Ascending aorta (tissue), 2 donors: ENCODE results near the gene GPR62. TPM values are rescaled to one million over a fixed set of nuclear protein-coding genes. Genes with fewer than 3 reads are reported as not detected.

Experiments used
- DNase-seq, 2 donors: peaks; one replicate each; pipeline ENCODE4 v3.0.0-alpha.2; 2019; ENCODE audit warnings: low spot score in 2 of 2
- H3K27ac ChIP-seq, 2 donors: fragments of 200-600 bp; sonication (generic); one replicate each; pipeline ENCODE4 v1.5.1; 2016 to 2017; ENCODE audit warnings: mild to moderate bottlenecking in 1 of 2
- H3K27me3 ChIP-seq: fragments of 200-600 bp; sonication (generic); one replicate; pipeline ENCODE4 v1.5.1; 2017
- H3K36me3 ChIP-seq, 2 donors: fragments of 200-600 bp; sonication (generic); one replicate each; pipeline ENCODE4 v1.5.1; 2016
- H3K4me1 ChIP-seq, 2 donors: fragments of 200-600 bp; sonication (generic); one replicate each; pipeline ENCODE4 v1.5.1; 2016 to 2017; ENCODE audit warnings: mild to moderate bottlenecking in 1 of 2
- H3K4me3 ChIP-seq, 2 donors: fragments of 200-600 bp; sonication (generic); one replicate each; pipeline ENCODE4 v1.5.1; 2016 to 2017; ENCODE audit warnings: mild to moderate bottlenecking in 1 of 2
- H3K9me3 ChIP-seq, 2 donors: fragments of 200-600 bp; sonication (generic); one replicate each; pipeline ENCODE4 v1.5.1; 2016
- CTCF ChIP-seq, 3 experiments: fragments of 200-600 bp in 2 of 3; fragments of 450-650 bp in 1 of 3; sonication (generic) in 2 of 3; IDR thresholded peaks; one replicate each; pipeline ENCODE4 v1.5.1; 2016 to 2019; ENCODE audit warnings: antibody characterized with exemption in 3 of 3, mild to moderate bottlenecking in 1 of 3, moderate library complexity in 1 of 3
- intact Hi-C: fragments of 100-400 bp; cut with DNase I; formaldehyde crosslinking; loops from one replicate; pipeline ENCODE4 v1.15.1; 2023
- total RNA-seq: library from RNA; depleted of rRNA; stranded (reverse); fragments of >200 nt; gene quantifications from one replicate; pipeline ENCODE4 v1.1.0, GENCODE V29; 2016

The GPR62 gene
- total RNA-seq, 1 donor from 2014 or later = not detected

- intact Hi-C loops = loop anchor here (10.0 kb wide), 2 partner anchors 560 to 760 kb away; partner anchors contain the start of genes GLT8D1, MANF and SPCS1
- Histone ChIP-seq H3K9me3 (no peaks in the 10 kb centered on the region), H3K27me3 (no peaks in the 10 kb centered on the region), H3K27ac (no peak overlapping the region), H3K4me1 (peaks cover 14 to 23% of the 10 kb centered on the region in 2 donors), H3K36me3 (peaks cover 0 to 7% of the 10 kb centered on the region in 2 donors), H3K4me3 (no peak overlapping the region)
- no peak for TF ChIP-seq CTCF (IDR thresholded peaks at IDR 0.05)
- DNase-seq = no peak
Measured at GRCh38 chr3:51945031-51945840, 9.9 kb upstream of the GPR62 start.

GRCh38 chr3:51945926-51946705 is 9.1 kb upstream of the GPR62 start:
- Histone ChIP-seq H3K9me3 (no peaks in the 10 kb centered on the region), H3K36me3 (peaks cover 0 to 7% of the 10 kb centered on the region in 2 donors), H3K27me3 (no peaks in the 10 kb centered on the region), H3K4me1 (peaks cover 14 to 18% of the 10 kb centered on the region in 2 donors), H3K27ac (no peak overlapping the region), H3K4me3 (no peak overlapping the region)
- TF ChIP-seq CTCF (IDR thresholded peaks at IDR 0.05) = no peak
- no peak for DNase-seq
- intact Hi-C loops = loop anchor here (10.0 kb wide), 2 partner anchors 561 to 759 kb away; partner anchors contain the start of genes GLT8D1, MANF and SPCS1

GRCh38 chr3:51946796-51947195 is 8.4 kb upstream of the GPR62 start:
- H3K4me1 ChIP-seq = peaks cover 13 to 14% of the 10 kb centered on the region in 2 donors
- H3K4me3 ChIP-seq = no peak overlapping the region
- intact Hi-C loops = loop anchor here (10.0 kb wide), 2 partner anchors 562 to 758 kb away; partner anchors contain the start of genes GLT8D1, MANF and SPCS1
- no peak for DNase-seq
- H3K36me3 ChIP-seq = peaks cover 0 to 7% of the 10 kb centered on the region in 2 donors
- no peaks in the 10 kb centered on the region for H3K9me3 ChIP-seq
- TF ChIP-seq CTCF (IDR thresholded peaks at IDR 0.05) = no peak
- no peak overlapping the region for H3K27ac ChIP-seq
- H3K27me3 ChIP-seq = no peaks in the 10 kb centered on the region

- no peak for DNase-seq
- H3K9me3 ChIP-seq = no peaks in the 10 kb centered on the region
- H3K27me3 ChIP-seq = no peaks in the 10 kb centered on the region
- no peak for TF ChIP-seq CTCF (IDR thresholded peaks at IDR 0.05)
- intact Hi-C loops = loop anchor here (10.0 kb wide), 2 partner anchors 563 to 757 kb away; partner anchors contain the start of genes GLT8D1, MANF and SPCS1
- no peak overlapping the region for H3K27ac ChIP-seq
- no peak overlapping the region for H3K4me3 ChIP-seq
- peaks cover 0 to 7% of the 10 kb centered on the region in 2 donors for H3K36me3 ChIP-seq
- H3K4me1 ChIP-seq = peaks cover 12% of the 10 kb centered on the region in 2 donors
Measured at GRCh38 chr3:51947215-51947900, 7.8 kb upstream of the GPR62 start.

GRCh38 chr3:51948016-51948580 is 7.1 kb upstream of the GPR62 start:
- intact Hi-C loops = loop anchor here (10.0 kb wide), 2 partner anchors 563 to 757 kb away; partner anchors contain the start of genes GLT8D1, MANF and SPCS1
- no peak overlapping the region for H3K27ac ChIP-seq
- H3K36me3 ChIP-seq = peaks cover 0 to 7% of the 10 kb centered on the region in 2 donors
- no peak for DNase-seq
- H3K9me3 ChIP-seq = no peaks in the 10 kb centered on the region
- no peaks in the 10 kb centered on the region for H3K27me3 ChIP-seq
- H3K4me3 ChIP-seq = no peak overlapping the region
- peaks cover 4% of the 10 kb centered on the region in 2 donors for H3K4me1 ChIP-seq
- TF ChIP-seq CTCF (IDR thresholded peaks at IDR 0.05) = no peak
